KBM-7 (cell line): ENCODE measurements around the gene BHLHA15.

Experiments used
- DNase-seq: peaks from one replicate; pipeline ENCODE4 v3.0.0-alpha.2; 2015
- in situ Hi-C: fragments of 300-500 bp; cut with MboI; formaldehyde crosslinking; loops from 2 replicates; pipeline ENCODE4 v1.14.3; 2020; ENCODE audit warnings: low sequenced_read_pairs, low pct_unique_long_range_greater_than_20kb, mixed read lengths

Gene BHLHA15

GRCh38 chr7:98234429-98235147 lies 23.3 kb downstream of the BHLHA15 start:
- in situ Hi-C loops = no loop called here
- DNase-seq = no peak

GRCh38 chr7:98235901-98236300 lies 24.7 kb downstream of the BHLHA15 start:
- in situ Hi-C loops = no loop called here
- no peak for DNase-seq

- in situ Hi-C loops = no loop called here
Measured at GRCh38 chr7:98236355-98237185, 25.3 kb downstream of the BHLHA15 start.

GRCh38 chr7:98238076-98238475 lies 26.8 kb downstream of the BHLHA15 start:
- in situ Hi-C loops = no loop called here
- no peak for DNase-seq

More at GRCh38 chr7:98236355-98237185, 25.3 kb downstream of the BHLHA15 start:
- no peak for DNase-seq

- in situ Hi-C loops = no loop called here
- DNase-seq = no peak
Measured at GRCh38 chr7:98238976-98239375, 27.7 kb downstream of the BHLHA15 start.

- in situ Hi-C loops = no loop called here
- peak; percentile 44 for DNase-seq
Measured at GRCh38 chr7:98240961-98241673, 29.9 kb downstream of the BHLHA15 start.

- in situ Hi-C loops = no loop called here
- DNase-seq = no peak
Measured at GRCh38 chr7:98241674-98242241, 30.5 kb downstream of the BHLHA15 start.

GRCh38 chr7:98242342-98242741 lies 31.1 kb downstream of the BHLHA15 start:
- no peak for DNase-seq
- in situ Hi-C loops = no loop called here

GRCh38 chr7:98242934-98243333 lies 31.7 kb downstream of the BHLHA15 start:
- in situ Hi-C loops = no loop called here
- DNase-seq = no peak

GRCh38 chr7:98244871-98245270 lies 33.6 kb downstream of the BHLHA15 start:
- in situ Hi-C loops = no loop called here

GRCh38 chr7:98248156-98248555 lies 36.9 kb downstream of the BHLHA15 start:
- no peak for DNase-seq
- in situ Hi-C loops = no loop called here

More at GRCh38 chr7:98244871-98245270, 33.6 kb downstream of the BHLHA15 start:
- DNase-seq = no peak

GRCh38 chr7:98249106-98249505 lies 37.9 kb downstream of the BHLHA15 start:
- in situ Hi-C loops = no loop called here
- DNase-seq = peak; percentile 29

GRCh38 chr7:98250789-98251188 lies 39.5 kb downstream of the BHLHA15 start:
- in situ Hi-C loops = no loop called here
- no peak for DNase-seq

GRCh38 chr7:98251231-98251600 lies 40.0 kb downstream of the BHLHA15 start:
- peak; percentile 35 for DNase-seq
- in situ Hi-C loops = no loop called here

- peak; percentile 86 for DNase-seq
- in situ Hi-C loops = no loop called here
Measured at GRCh38 chr7:98251601-98252424, 40.6 kb downstream of the BHLHA15 start, which contains the start of gene TECPR1. TSS of gene TECPR1 (minus strand) at chr7:98252232. CDS start at chr7:98246146, 6,086 bp downstream.

GRCh38 chr7:98252425-98253054 lies 41.3 kb downstream of the BHLHA15 start:
- in situ Hi-C loops = no loop called here
- DNase-seq = no peak

- in situ Hi-C loops = no loop called here
- no peak for DNase-seq
Measured at GRCh38 chr7:98254516-98254915, 43.3 kb downstream of the BHLHA15 start.

- peak; percentile 42 for DNase-seq
- in situ Hi-C loops = no loop called here
Measured at GRCh38 chr7:98254951-98255610, 43.8 kb downstream of the BHLHA15 start.
